GM19043 (cell line): Measurements from ENCODE around the gene RNF227.
"Not testable (repeated sequence)": the region's sequence is repeated elsewhere in the genome, so short reads cannot be mapped to it uniquely, and the experiment has no call there.

ENCODE experiments used
- ATAC-seq: cut with Tn5 transposase; IDR thresholded peaks from one replicate; pipeline ENCODE4 v1.9.1; 2021; ENCODE audit warnings: low read depth; ENCODE audit not compliant: unreplicated experiment

RNF227 gene

DNA sequence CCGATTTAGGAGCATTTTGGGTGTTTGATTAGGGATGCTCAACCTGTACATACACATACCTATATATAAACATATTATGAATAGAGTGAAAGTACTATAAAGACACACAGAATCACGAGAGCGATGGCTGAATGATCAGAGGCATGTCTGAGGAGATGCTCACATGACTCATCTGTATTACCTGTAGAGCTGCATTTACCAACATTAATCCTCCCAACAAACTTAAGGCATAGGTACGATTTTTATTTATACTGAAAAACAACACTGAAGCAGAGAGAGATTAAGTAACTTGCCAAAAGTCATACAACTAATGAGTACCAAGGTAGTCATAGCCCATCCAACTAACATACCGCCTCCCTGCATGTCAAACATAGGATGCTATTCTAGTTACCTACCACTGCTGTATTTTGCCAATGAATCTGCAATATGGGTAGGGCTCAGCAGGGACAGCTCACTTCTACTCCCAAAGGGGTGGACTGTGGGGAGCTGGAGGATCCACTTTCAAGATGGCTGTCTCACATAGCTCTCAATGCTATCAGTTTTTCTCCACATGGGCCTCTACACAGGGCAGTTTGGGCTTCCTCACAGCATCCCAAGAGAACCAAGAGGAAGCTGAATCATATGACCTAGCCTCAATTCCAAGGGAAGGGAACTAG, 51.0 kb downstream of the RNF227 start:
- ATAC-seq, result no peak

DNA sequence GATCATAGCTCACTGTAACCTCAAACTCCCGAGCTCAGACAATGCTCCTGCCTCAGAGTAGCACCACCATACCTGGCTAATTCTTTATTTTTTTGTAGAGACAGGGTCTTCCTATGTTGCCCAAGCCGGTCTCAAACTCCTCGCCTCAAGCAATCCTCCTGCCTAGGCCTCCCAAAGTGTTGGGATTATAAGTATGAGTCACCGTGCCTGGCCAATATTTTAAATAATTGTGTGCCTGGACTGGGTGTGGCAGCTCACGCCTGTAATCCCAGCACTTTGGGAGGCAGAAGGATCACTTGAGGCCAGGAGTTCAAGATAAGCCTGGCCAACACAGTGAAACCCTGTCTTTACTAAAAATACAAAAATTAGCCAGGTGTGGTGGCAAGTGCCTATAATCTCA, 51.7 kb downstream of the RNF227 start:
- not testable (repeated sequence) for ATAC-seq
